ENCODE data around the gene FAM13A.

DNA sequence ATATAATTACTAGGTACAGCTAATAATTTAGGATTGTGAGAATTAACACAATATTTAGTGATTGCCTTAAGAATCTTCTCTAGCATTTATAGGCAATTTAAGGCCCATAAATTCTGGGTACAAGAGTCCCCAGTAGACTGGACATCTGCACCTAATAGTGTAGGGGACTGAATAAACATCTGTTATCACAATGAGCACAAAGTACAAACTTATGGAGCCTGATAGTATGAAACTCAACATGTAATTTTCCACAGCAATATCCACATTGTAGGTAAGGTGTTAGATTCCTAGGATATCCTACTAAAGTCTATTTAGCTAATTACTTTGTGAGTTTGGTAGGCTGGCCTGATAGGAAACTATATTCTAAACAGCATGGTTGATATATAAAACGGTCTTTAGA is 178.3 kb downstream of the FAM13A start:
- TF ChIP-seq, protein P1, sequence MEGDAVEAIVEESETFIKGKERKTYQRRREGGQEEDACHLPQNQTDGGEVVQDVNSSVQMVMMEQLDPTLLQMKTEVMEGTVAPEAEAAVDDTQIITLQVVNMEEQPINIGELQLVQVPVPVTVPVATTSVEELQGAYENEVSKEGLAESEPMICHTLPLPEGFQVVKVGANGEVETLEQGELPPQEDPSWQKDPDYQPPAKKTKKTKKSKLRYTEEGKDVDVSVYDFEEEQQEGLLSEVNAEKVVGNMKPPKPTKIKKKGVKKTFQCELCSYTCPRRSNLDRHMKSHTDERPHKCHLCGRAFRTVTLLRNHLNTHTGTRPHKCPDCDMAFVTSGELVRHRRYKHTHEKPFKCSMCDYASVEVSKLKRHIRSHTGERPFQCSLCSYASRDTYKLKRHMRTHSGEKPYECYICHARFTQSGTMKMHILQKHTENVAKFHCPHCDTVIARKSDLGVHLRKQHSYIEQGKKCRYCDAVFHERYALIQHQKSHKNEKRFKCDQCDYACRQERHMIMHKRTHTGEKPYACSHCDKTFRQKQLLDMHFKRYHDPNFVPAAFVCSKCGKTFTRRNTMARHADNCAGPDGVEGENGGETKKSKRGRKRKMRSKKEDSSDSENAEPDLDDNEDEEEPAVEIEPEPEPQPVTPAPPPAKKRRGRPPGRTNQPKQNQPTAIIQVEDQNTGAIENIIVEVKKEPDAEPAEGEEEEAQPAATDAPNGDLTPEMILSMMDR (IDR thresholded peaks at IDR 0.05; ENCODE audit: poor library complexity) = no peak
- no peak for TF ChIP-seq EZH2 (IDR thresholded peaks at IDR 0.05; ENCODE audit: borderline replicate concordance)
- TF ChIP-seq EZH2phosphoT487 (IDR thresholded peaks at IDR 0.05; ENCODE audit: low read depth, severe bottlenecking, unreplicated experiment) = no peak

All from hepatocyte (in vitro differentiated cells).